Activated T-cell treated with anti-CD3 and anti-CD28 coated beads for 24 hours (primary cell): Measurements from ENCODE around the gene CLSTN1.

Source experiments
- DNase-seq: peaks from one replicate; pipeline ENCODE4 v3.0.0-alpha.2; 2020; ENCODE audit warnings: low read depth

Gene CLSTN1

GRCh38 chr1:9823943-9824701, at the start of gene CLSTN1:
Gene CLSTN1 (minus strand): TSS chr1:9823965. CDS start chr1:9823733, 232 bp downstream.
- peak; percentile 86 for DNase-seq

GRCh38 chr1:9873385-9873784, 49.6 kb upstream of the CLSTN1 start:
- no peak for DNase-seq

- no peak for DNase-seq
These were observed 48.8 kb upstream of the CLSTN1 start for GRCh38 chr1:9872430-9873165.

GRCh38 chr1:9871707-9872425, 48.1 kb upstream of the CLSTN1 start:
- no peak for DNase-seq

GRCh38 chr1:9871021-9871420, 47.3 kb upstream of the CLSTN1 start:
- DNase-seq, result no peak

- no peak for DNase-seq
These were observed 46.8 kb upstream of the CLSTN1 start for GRCh38 chr1:9870572-9870971.

- no peak for DNase-seq
These were observed 46.1 kb upstream of the CLSTN1 start for GRCh38 chr1:9869831-9870251.

GRCh38 chr1:9868244-9868590, 44.5 kb upstream of the CLSTN1 start:
- no peak for DNase-seq

- peak; percentile 79 for DNase-seq
These were observed 43.9 kb upstream of the CLSTN1 start for GRCh38 chr1:9867408-9868243.

GRCh38 chr1:9866836-9867235, 43.1 kb upstream of the CLSTN1 start:
- no peak for DNase-seq

- DNase-seq, result no peak
These were observed 42.0 kb upstream of the CLSTN1 start for GRCh38 chr1:9865724-9866123.

GRCh38 chr1:9863371-9863770, 39.6 kb upstream of the CLSTN1 start:
- no peak for DNase-seq

GRCh38 chr1:9861360-9861759, 37.6 kb upstream of the CLSTN1 start:
- no peak for DNase-seq

- no peak for DNase-seq
These were observed 37.1 kb upstream of the CLSTN1 start for GRCh38 chr1:9860887-9861286.

- no peak for DNase-seq
These were observed 35.7 kb upstream of the CLSTN1 start for GRCh38 chr1:9859281-9860014.

GRCh38 chr1:9858293-9859035, 34.7 kb upstream of the CLSTN1 start:
- DNase-seq, result no peak

GRCh38 chr1:9855186-9855585, 31.4 kb upstream of the CLSTN1 start:
- no peak for DNase-seq

- no peak for DNase-seq
These were observed 29.5 kb upstream of the CLSTN1 start for GRCh38 chr1:9853249-9853595.

GRCh38 chr1:9852410-9853248, 28.9 kb upstream of the CLSTN1 start:
- no peak for DNase-seq

- no peak for DNase-seq
These were observed 28.2 kb upstream of the CLSTN1 start for GRCh38 chr1:9852004-9852403.
